CMK (cell line): ENCODE data around the gene USPL1.
A peak's percentile ranks its signal among the peaks of the same experiment; 100 is the strongest.
"Not testable (repeated sequence)": the region's sequence is repeated elsewhere in the genome, so short reads cannot be mapped to it uniquely, and the experiment has no call there.

Experiments
- DNase-seq: peaks from one replicate; pipeline ENCODE4 v3.0.0-alpha.2; 2010; ENCODE audit warnings: low read depth

Gene USPL1

DNA sequence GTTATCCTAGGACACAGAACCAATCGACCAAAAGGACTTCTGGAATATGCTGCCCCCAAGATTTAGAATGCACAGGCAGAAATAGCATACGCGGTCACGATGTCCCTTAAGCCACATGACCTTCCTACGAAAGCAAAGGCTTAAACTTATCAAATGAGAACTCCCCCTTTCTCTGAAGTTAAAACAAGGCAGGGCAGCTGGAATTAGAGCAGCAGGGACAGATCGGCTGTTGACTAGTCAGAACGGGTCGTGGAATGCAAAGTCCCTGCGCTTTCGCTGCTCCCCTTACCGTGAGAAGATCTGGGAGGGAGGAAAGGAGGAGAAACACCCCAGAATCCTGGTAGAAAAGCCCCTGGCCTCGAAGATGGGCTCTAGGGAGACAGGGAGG is 799 bp upstream of the USPL1 start:
- peak; percentile 41 for DNase-seq

DNA sequence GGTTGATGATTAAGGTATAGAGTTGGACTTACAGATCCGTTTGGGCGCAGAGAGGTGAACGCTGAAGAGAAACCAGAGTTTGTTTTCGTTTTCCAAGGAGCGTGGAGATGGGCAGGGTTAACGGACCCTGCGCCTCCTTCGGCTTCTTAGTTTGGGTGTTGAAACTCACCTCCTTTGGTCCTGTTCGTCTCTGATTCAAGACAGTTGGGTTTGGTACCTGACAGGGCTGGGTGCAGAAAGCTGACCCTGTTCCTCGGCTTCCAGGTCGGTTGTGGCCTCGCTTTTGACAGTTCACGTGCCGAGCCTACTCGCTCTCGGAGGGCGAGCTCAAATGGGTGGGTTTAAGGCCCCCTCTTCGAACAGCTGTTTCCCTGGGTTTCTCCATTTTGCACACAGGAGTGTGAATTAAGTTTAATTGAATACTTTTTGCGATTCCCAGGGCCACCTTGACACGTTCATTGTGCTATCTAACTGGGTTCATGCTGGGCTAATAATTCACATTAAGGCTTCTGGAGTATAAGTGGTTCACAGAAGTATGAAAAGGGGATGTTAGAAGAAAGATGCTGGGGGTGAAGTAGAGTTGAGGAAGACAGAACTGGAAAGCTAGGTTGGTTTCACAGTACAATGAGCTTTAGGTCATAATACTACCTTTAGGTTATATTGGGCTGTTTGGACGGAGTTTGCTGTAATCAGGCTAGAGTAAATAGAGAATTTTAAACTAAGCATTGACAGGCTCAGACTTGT is 638 bp downstream of the USPL1 start:
- DNase-seq = no peak

DNA sequence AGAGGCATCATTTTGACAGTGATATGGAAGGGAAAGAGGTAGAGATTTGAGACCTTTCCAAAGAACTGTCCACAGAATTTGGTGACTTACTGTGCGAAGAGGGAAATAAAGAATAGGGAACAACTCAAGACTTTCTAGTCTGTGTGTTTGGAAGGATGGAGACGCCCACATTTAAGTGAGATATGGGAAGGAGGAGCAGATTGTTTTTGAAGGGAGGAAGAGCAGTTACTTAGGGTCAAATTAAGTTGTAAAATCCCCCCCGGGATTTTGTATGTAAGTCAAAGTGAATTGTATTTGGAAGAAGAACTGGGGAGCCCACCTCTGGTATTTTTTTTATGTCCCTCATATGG is 1.2 kb downstream of the USPL1 start:
- no peak for DNase-seq

DNA sequence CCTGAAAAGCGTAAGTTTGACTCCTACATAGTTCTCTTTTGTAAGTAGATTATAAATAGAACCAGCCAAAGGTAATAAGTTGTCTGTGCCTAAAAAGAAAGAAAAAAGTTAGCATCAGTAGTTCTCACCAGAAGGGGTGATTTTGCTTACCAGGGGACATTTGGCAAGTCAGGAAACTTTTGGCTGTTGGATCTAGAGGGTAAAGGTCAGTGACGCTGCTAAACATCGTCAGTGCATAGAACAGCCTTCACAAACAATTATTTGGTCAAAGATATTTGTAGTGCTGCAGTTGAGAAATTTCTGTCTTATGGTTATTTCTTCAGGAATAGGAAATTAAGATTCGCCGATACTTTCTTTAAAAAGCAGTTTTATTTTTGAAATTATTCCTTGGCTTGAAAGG is 2.0 kb downstream of the USPL1 start:
- no peak for DNase-seq

DNA sequence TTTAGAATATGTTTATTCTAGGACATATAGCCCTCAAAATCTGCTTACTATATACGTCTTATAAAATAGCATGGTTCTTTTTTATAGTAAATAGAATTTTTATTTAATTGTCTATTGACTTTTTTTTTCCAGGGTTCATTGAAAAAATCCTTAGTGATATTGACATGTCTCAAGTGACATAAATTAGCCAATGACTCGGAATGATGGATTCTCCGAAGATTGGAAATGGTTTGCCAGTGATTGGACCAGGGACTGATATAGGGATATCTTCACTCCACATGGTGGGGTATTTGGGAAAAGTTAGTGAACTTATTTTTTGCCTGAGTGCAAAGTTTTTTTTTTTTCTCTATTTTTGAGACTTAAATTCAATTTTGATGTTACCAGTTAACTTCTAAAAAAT is 3.2 kb downstream of the USPL1 start:
- no peak for DNase-seq

DNA sequence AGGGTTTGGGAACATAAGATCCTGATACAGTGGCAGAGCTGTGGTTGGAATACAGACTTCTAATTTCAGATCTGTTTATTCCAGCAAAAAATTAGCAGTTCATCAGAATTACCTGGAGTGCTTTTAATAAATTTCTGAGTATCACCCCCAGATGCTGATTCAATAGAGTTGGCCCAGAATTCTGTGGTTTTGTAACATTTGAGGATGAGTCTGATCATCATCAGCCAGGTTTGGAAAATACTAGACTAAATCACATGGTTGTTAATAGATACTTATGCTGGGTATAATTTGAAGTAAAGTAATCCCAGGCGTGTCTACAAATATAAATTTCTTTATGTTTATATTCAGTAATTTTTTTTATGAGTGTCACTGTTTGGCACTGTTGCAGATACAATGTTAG is 4.8 kb downstream of the USPL1 start:
- DNase-seq = no peak

DNA sequence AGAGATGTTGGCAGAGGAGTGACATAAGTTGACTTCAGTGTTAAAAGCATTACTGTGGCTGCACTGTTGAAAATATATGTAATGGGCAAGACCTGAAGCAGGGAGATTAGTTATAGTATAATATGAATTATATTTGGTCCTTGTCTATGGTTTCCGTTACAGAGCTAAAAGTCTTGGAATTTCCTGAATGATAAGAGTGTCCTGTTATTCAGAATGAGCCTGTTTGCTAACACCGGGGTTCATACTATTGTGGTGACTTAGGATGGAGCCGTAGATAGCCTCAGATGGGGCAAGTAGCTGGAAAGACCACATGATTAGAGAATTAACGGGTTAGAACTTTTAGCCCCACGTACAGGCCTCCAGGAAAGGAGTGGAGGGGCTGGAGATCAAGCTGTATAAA is 5.7 kb downstream of the USPL1 start:
- DNase-seq = no peak

DNA sequence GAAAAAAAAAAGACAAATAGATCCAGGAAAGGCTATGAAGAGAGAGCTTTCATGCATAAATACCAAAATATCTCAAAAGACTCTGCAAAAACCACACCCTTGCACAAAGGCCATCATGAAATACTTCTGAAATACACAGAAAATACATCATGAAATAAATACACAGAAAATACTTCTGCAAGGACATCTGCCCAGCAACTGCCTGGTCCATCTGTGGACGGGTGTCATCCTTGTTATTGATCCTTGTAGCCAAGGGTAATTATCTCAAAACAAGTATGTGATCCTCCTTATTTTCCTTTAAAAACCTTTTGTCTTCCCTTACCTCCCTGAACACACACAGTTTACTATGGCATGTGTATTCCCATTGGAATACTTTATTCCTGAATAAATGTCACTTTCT is 6.9 kb downstream of the USPL1 start:
- DNase-seq = no peak

DNA sequence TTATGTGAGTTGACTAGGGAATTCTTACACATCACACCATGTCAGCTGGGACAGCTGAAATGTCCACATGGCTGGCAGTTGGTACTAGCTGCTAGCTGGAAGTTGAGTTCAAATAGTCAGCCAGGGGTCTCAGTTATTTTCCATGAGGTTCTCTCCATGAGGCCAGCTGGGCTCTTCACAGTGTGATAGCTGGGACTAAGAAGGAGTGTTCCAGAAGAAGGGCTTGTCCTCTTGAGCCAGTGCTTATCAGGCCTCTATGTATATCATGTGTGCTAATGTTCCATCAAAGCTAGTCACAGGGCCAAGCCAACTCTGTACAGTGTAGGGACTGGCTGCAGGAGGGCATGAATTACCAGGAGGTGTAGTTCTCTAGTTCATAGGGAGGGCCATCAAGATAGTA is 11.8 kb downstream of the USPL1 start:
- no peak for DNase-seq

DNA sequence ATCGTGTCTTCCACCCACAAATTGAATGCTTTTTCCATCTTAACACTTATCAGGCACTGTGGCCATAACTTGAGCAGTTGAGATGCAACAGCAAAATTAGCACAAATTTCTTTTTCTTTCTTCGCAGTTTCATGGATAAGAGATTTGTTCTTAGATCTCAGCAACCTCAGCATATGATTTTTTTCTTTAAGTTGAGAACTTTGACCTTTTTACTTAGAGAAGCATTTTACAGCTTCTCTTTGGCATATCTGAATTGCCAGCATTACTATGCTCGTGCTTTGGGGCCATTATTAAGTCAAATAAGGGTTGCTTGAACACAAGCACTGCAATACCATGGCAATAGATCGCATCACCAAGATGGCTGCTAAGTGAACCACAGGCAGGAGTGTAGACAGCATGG is 16.1 kb downstream of the USPL1 start:
- no peak for DNase-seq

DNA sequence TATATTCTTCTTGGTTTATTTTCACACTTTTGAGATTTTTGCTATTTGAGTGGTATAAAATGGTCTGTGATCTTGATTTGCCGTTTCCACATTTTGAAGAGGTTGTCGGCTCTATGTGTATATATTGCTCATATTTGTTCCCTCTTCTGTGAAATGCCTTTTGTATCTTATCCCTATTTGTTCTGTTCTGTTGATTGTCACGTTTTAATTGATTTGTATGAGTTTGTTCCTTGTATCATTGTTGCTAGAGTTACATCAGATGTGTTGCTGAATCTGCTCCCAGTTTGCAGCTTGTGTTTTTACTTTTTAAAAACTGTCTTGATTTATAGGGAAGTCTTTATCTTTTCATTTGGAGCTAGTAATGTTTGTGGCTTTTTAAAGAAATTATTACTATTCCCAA is 17.1 kb downstream of the USPL1 start:
- DNase-seq = no peak

DNA sequence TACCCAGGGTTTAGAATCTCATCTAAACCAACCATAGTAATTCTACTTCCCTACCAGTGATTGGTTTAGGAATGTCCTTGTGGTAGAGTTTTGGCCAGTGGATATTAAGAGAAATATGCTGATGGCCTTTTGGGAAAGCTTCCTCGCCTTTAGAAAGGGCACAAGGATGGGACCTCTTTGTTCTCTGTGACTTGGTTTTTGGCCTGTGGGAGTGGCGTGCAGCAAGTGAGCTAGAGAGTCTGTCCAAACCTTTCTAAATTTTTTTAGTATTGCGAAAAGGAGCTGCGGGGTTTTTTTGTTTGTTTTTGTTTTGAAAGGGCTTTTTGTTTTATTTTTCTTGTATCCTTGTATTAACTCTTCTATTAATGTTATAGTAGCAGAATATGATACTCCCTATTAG is 20.6 kb downstream of the USPL1 start:
- DNase-seq = no peak

DNA sequence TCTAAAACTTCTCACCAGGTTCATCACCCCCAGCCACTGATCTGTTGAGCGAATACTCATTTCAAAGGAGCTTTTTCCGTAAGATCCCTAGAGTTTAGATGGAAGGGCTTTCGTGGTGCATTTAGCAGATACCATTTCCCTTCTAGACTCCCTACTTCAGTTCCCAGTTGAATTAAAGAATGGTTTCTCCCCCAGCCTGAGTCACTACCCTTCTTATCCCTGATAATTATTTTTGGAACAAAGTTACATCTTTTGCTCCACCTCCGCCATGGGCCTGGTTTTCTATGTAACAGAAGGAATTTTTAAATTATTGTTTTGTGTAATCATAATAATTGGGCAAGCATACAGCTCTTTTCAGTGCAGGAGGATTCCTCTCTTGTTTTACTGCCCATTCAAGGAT is 22.0 kb downstream of the USPL1 start:
- DNase-seq = no peak

DNA sequence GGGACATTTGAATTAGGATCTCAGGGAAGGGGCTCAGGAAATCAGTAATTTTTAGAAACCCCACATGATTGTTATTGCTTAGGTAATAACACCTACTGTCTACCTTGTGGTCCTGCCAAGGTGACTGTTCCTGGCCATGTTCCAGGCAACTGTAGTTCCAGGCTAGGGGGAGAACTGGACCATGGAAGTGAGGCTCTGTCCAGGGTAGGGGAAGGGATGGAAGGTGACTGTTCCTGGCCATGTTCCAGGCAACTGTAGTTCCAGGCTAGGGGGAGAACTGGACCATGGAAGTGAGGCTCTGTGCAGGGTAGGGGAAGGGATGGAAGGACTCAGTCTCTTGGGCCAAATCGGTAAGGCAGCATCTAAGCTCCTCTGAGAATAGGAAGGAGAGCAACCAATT is 23.5 kb downstream of the USPL1 start:
- DNase-seq = not testable (repeated sequence)

DNA sequence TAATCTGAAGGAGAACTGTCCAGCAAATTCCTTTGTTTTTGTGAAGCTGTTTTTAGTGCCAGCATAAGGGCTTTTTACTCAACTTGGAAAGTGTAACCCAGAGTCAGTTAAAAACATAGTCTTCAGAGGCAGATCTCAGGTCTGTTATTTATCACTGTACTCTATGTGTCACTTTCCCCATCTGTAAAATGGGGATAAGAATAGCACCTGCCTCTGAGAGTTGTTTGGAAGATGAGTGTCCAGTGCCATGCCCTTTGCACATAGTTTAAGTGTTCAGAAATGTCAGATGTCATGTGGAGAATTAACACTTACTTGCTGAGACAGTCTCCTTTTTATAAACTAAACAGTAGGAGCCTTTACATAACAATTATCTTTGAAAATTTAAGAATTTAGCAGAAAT is 27.9 kb downstream of the USPL1 start:
- no peak for DNase-seq

DNA sequence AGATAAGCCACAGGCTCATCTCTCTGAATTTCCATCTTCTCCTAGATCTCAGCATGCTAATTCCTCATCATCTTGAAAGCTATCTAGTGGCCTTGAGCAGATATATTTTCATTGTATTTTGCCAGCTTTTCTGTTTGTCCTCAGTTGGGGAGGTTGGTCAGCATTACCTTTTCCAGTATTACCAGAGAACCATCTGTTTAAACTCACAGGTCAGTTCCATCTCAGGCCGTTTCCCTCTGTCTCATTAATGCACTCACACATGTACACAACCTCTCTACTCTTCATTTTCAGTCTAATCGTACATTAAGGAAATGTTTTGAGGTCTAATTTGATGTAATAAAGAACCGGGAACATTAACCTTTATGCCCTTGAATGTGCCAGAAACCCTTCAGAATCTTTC is 29.7 kb downstream of the USPL1 start:
- no peak for DNase-seq

DNA sequence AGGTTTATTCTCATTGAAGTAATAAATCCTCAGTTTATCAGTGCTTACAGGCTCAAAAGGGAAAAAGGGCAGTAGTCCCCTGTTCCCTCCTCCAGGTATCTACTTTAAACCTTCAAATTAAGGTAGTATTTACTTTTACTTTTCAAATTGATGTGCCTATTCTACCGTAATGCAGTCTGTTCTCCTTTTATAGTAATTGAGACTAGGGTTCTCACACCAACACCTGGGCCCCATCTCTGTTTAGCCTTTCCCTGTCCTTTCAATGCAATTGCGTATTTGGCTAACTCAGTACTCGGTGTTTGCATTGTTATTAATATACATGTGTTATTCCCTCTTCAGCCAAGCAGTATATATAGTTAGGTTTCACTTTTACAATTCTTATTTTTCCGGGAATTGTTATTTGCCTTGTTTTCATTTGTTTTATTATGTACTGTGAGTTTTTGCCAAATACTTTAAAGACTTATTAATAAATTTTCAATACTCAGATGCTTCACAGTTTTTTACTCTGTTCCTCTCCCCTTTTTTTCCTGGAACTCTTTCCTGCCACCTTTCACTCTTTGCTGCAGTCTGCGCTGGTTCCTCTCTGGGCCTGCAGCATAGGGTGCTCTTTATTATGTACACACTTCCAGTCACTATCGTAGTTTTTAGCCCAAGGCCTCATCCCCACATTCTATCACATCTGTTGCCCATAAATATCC is 30.3 kb downstream of the USPL1 start:
- no peak for DNase-seq

DNA sequence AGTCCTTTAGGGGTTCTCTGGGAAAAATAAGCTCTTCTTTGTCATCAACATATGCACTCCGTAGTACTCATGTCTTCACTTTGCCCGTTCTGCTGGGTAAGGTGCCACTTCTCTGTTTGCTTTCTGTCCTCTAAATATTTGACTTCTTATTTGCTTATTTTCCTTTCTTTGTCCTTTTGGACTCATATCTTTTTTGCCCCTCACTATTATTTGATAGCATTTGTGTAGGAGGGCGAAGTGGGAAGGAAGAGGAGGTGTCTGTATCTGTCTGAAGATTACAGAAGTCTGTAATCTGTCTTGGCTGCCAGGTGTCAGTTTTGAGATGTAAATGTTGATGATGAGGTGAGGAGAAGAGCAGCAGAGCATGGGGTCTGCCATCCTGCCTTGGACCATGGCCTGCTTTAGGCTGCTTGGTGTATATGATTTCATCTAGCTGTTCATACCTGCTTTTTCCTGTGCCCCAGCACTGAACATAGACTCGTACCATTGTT is 30.8 kb downstream of the USPL1 start:
- no peak for DNase-seq

DNA sequence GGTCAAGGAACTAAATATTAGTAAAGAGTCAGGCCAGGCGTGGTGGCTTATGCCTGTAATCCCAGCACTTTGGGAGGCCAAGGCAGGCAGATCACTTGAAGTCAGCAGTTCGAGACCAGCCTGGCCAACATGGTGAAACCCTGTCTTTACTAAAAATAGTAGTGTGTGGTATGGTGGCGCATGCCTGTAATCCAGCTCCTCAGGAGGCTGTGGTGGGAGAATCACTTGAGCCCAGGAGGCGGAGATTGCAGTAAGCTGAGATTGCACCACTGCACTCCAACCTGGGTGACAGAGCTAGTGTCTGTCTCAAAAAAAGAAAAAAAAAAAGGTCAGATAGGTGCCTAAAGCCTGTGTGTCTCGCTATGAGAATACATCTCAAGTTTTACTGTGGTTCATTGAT is 33.9 kb downstream of the USPL1 start:
- DNase-seq = not testable (repeated sequence)

DNA sequence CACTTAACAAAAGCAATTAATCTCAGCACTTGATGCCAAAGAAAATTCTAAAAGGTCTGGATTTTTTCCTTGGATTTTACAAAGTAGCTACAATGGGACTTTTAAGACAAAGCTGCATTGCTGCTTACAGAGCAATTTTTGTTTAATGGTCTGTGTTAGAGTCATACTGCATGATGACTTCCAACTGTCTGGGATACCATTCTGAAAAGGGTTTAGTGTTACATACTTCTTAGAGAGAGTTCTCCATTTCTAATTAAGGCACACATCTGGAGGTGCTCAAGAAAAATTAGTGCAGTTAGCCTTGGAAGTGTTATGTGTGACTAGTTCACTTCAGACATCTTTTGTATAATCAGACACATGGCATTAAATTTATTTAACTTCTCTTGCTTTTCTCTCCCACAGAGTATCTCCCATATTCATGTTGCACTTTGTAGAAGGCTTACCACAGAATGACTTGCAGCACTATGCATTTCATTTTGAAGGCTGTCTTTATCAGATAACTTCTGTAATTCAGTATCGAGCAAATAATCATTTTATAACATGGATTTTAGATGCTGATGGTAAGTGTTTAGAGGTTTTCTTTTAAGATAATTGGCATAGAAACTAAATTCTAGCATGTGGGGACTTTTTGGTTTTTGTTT is 35.1 kb downstream of the USPL1 start:
- no peak for DNase-seq

DNA sequence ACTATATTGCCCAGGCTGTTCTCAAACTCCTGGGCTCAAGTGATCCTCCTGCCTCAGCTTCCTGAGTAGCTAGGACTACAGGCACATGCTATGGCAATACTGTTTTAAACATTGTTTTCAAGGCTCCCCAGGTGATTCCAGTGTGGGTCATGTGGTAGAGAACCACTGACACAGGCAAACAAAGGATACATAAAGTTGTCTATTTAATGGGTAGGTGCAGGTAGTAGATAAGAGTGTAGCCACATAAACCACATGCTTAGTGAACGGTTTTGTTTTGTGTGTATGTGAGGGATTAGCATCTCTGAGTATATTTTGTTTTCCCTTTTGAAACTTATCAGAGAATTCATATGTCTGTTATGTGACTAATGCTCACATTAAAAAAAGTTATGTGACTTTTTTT is 36.7 kb downstream of the USPL1 start:
- DNase-seq = no peak

DNA sequence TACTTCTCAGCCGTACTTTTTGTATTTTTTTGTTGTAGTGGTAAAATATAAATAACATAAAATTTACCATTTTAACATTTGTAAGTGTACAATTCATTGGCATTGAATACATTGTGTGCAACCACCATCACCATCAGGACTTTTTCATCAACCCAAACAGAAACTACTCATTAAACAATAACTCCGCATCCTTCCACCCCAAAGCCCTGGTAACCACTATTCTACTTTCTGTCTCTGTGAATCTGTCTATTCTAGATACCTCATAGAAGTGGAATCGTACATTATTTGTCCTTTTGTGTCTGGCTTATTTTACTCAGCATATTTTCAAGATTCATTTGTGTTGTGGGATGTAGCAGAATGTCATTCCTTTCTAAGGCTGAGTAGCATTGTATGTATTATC is 38.5 kb downstream of the USPL1 start:
- DNase-seq = no peak

DNA sequence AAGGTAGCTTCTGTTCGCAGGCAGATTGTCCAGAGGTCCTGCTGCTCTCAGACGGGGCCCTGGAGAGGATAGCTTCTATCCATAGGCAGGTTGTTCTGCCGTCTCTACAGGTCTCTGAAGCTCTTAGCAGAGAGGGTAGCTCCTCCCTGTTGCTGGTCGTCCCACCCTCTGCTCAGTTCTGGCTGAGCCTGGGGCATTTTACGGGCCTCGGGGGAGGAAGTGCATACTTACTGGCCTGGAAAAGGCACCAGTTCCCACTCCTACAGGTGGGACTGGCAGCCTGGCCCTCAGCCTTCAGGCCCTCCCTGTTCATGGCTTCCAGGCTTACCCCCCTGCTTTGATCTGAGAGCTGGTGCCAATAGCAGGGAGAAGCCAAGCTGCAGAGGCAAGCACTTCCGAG is 42.3 kb downstream of the USPL1 start:
- DNase-seq = no peak

DNA sequence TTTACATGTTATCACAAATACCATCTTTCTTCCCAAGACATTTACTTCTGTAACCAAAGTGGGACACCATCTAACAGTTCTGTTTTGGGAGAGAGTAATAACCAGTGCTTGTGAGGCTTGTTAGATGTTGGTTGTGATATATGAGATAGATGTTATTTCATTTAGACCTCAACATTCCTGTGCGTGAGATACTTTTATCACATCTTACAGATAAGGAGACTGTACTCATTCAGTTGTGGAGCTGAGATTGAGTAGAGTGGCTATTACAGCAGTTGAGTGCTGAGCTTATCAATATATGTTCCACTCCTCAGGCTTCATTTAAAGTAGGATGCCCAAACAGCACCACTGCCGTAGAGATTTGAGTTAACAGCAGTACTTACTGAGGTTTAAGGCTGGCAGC is 43.1 kb downstream of the USPL1 start:
- DNase-seq = no peak
